Activated T-cell treated with anti-CD3 and anti-CD28 coated beads, Interleukin-2, amount 50 U/mL, for 24 hours (primary cell): ENCODE results near the gene RER1.

Experiments
- DNase-seq: peaks from one replicate; pipeline ENCODE4 v3.0.0-alpha.2; 2020
- H3K27ac Mint-ChIP-seq: 2 replicates; pipeline ENCODE4 v1.8.0; 2020; ENCODE audit warnings: mild to moderate bottlenecking, mixed read lengths
- H3K27me3 Mint-ChIP-seq: 2 replicates; pipeline ENCODE4 v1.8.0; 2020; ENCODE audit warnings: mixed read lengths
- H3K36me3 Mint-ChIP-seq: 2 replicates; pipeline ENCODE4 v1.8.0; 2020; ENCODE audit warnings: low read depth, mixed read lengths
- H3K4me1 Mint-ChIP-seq: 2 replicates; pipeline ENCODE4 v1.8.0; 2020; ENCODE audit warnings: low read depth, mixed read lengths
- H3K4me3 Mint-ChIP-seq: 2 replicates; pipeline ENCODE4 v1.8.0; 2020; ENCODE audit warnings: mild to moderate bottlenecking, moderate library complexity, mixed read lengths
- H3K9me3 Mint-ChIP-seq: 2 replicates; pipeline ENCODE4 v1.8.0; 2020; ENCODE audit warnings: mixed read lengths

Gene RER1

DNA sequence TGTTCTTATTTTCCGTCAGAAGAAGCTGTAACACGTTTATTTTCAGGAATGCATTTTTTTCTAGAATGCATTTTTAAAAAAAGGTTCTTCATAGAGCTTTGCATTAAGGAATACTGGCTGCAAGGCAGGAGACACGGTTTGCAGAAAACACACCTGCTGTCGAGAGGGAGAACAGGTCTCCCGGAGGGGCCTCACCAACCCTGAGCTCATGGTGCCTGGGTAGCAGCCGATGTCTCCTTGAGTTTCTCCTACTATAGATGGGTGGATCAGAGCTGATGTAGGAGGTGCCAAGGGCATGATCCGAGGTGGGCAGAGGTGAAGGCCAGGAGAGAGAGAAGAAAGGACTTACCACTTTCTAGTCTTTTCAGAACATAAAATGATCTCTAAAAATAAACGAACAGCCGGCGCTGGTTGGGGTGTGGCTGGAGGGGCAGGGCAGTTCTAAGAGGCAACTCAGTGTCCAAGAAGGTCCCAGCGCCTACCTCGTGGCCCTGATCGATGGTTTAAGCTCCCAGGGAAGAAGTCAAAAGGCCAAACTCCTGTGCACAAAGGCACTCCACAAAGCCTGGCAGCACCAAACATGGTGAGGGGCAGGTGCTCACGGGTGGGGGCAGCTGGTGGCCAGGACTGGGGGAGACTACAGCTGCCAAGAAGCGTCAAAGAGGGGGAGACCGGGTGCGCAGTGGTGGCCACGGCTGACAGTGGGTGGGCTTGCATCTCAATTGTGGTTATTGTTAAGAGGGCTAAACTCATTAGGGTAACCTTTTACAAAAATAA is 12.5 kb upstream of the RER1 start:
- Mint-ChIP-seq H3K9me3 (no peaks in the 10 kb centered on the region), H3K27me3 (no peaks in the 10 kb centered on the region), H3K36me3 (no peaks in the 10 kb centered on the region), H3K4me1 (peaks cover 3% of the 10 kb centered on the region), H3K27ac (no peak overlapping the region), H3K4me3 (no peak overlapping the region)
- DNase-seq, result no peak

DNA sequence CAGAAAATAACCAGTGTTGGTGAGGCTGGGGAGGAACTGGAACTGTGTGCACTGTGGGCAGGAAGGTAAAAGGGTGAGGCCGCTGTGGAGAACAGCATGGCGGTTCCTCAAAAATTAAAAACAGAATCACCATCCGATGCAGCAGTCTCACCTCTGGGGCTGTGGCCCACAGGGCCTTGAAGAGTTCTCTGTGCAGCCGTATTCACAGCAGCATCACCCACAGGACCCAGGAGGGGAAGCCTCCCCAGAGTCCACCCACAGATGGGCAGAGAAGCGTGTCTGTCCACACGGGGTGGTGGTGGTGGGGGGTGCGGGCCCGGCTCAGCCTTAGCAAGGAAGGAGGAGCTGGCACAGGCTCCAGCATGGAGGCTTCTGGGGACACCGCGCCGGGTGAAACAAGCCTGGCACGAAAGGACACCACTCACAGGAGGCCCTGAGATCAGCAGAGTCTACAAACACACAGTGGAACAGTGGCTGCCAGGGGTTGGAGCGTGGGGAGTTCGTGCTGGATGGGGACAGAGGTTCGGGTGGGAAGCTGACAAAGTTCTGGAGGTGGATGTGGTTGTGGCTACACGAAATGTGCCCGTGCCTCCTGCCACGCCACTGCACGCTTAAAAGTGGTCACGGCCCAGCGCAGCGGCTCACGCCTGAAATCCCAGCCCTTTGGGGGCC is 11.8 kb upstream of the RER1 start:
- no peaks in the 10 kb centered on the region for H3K36me3 Mint-ChIP-seq
- no peak for DNase-seq
- no peak overlapping the region for H3K27ac Mint-ChIP-seq
- no peaks in the 10 kb centered on the region for H3K27me3 Mint-ChIP-seq
- no peak overlapping the region for H3K4me3 Mint-ChIP-seq
- H3K9me3 Mint-ChIP-seq, result no peaks in the 10 kb centered on the region
- peaks cover 3% of the 10 kb centered on the region for H3K4me1 Mint-ChIP-seq

DNA sequence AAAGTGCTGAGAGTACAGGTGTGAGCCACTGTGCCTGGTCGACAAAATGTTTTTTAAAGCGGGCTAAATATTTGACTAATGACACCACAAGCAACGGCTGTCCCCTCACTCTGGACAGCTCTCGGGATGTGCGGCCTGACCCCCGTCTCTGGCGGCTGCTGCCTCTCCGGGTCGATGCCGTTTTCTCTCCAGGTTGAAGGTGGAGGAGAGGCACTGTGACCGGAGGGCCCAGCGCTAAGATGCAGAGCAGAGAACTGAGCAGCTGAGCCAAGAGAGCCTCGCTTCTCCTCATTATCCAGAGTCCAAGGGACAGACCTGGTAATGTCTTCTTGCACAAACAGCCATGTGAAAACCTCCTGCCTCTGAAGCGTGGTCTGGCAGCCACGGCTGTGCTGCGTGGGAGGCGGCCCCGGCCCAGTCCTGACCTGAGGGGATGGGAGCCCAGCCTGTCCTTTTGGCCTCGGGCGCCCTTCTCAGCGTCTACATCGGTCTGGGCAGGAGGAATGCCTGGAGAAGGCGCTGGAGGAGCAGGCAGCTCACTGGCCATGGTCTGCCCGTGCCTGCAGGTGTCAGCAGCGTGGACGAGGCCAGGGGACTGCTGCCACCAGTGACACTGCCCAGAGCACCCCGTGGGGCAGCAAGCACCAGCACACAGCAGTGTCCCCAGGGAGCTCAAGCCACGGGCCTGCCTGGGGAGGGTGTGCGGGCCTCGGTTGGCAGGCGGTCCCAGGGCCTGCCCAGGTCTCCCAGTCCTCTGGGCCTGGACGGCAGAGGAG is 10.6 kb upstream of the RER1 start:
- Mint-ChIP-seq H3K27ac (no peak overlapping the region), H3K27me3 (no peaks in the 10 kb centered on the region), H3K4me1 (peaks cover 3% of the 10 kb centered on the region), H3K4me3 (no peak overlapping the region), H3K9me3 (no peaks in the 10 kb centered on the region), H3K36me3 (peaks cover 4% of the 10 kb centered on the region)
- no peak for DNase-seq

DNA sequence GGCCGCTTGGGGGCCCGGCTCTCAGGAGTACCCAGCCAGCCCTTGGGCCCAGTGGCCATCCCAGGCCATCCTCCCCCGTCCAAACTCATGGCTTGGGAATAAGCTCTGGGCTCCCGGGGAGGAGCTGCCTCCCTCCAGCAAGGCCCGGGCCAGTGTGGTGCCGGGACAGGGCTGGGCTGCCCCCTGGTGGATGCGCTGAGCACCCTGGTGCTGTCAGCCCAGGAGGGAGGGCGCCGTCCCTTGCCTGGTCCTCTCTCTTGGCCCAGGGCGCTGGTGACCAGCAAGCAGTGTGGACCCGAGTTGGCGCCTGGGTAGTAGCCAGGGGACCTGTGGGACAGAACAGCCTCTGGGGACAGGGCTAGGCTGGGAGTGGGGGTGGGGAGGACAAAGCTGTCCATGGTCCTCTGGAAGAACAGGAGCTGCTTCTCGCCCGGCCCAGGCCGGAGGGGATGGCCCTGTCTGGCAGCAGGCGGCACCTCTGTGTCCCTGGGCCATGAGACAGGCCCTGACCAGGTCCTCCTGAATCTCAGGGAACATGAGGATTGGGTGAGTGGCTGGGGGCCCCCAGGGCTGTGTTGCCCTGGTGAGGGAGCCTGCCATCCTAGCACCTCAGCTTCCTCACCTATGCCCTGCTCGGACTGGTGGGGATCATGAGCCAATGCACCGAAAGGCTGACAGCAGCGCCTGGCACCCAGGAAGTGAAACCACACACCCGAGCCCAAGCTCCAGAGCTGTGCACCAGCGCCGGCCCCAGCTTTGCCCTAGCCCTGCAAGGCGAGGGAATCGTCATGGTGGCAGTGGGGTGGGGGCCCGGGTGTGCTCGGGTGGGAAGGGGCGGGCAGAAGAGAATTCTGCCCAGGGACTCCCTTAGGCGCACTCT is 9.7 kb upstream of the RER1 start:
- H3K27ac Mint-ChIP-seq, result peak overlapping the region; percentile 40
- no peaks in the 10 kb centered on the region for H3K27me3 Mint-ChIP-seq
- peak; percentile 87 for DNase-seq
- H3K4me1 Mint-ChIP-seq, result peaks cover 3% of the 10 kb centered on the region
- no peaks in the 10 kb centered on the region for H3K9me3 Mint-ChIP-seq
- H3K4me3 Mint-ChIP-seq, result no peak overlapping the region
- peaks cover 11% of the 10 kb centered on the region for H3K36me3 Mint-ChIP-seq

DNA sequence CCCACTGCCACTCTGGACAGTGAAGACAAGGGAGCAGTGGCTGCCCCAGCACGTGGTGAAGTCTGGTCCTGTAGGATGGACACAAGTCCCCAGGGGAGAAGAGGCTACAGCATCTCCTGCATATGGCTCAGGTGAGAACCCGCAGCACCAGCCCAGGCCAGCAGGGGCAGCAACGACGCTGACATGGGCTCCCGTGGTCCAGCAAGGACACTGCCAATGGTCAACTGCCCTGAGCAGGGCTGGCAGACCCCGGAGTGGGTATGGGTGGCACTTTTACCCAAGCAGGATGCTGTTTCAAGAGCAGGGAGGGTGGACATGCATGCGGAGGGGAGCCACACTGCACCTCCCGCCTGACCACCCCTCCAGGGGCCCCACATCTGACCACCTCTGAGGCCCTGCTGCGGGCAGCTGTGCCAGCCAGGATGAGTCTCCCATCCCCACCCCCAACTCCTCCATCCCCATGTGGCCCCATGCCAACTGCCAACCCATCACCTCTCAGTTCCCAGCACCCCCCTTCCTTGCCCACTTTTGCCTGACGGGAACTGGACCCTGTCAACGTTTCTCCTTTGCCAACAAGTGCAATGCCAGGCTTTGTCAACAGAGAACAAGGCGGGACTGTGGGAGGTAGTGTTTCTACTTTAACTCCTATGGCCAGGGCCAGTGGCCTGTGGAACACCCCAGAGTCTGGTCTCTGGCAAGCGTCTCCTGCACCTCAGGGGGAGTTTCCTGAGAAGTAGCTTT is 8.8 kb upstream of the RER1 start:
- peaks cover 16% of the 10 kb centered on the region for H3K36me3 Mint-ChIP-seq
- no peak overlapping the region for H3K4me3 Mint-ChIP-seq
- H3K4me1 Mint-ChIP-seq, result peaks cover 3% of the 10 kb centered on the region
- H3K27ac Mint-ChIP-seq, result no peak overlapping the region
- H3K9me3 Mint-ChIP-seq, result no peaks in the 10 kb centered on the region
- H3K27me3 Mint-ChIP-seq, result no peaks in the 10 kb centered on the region
- DNase-seq, result peak; percentile 50

DNA sequence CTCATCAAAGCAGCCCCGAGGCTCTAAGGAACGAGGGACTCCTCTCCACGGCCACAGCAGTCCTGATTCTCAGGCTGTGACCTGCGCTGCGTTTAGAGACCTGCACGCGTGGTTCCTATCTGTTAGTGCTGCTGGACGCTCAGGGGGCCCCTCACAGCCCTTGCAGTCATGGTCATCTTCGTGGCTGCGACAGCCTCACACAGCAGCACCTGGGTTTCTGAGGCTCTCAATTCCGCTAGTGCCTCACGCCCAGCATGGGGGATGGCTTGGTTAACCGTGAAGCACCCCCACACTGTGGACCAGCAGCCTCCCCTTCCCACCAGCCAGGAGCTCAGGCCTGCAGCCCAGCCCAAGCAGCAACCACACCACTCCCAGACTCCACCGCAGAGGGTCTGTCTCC is 8.1 kb upstream of the RER1 start:
- H3K27me3 Mint-ChIP-seq, result no peaks in the 10 kb centered on the region
- no peak for DNase-seq
- peaks cover 24% of the 10 kb centered on the region for H3K36me3 Mint-ChIP-seq
- H3K27ac Mint-ChIP-seq, result no peak overlapping the region
- no peak overlapping the region for H3K4me3 Mint-ChIP-seq
- no peaks in the 10 kb centered on the region for H3K9me3 Mint-ChIP-seq
- peaks cover 3% of the 10 kb centered on the region for H3K4me1 Mint-ChIP-seq

DNA sequence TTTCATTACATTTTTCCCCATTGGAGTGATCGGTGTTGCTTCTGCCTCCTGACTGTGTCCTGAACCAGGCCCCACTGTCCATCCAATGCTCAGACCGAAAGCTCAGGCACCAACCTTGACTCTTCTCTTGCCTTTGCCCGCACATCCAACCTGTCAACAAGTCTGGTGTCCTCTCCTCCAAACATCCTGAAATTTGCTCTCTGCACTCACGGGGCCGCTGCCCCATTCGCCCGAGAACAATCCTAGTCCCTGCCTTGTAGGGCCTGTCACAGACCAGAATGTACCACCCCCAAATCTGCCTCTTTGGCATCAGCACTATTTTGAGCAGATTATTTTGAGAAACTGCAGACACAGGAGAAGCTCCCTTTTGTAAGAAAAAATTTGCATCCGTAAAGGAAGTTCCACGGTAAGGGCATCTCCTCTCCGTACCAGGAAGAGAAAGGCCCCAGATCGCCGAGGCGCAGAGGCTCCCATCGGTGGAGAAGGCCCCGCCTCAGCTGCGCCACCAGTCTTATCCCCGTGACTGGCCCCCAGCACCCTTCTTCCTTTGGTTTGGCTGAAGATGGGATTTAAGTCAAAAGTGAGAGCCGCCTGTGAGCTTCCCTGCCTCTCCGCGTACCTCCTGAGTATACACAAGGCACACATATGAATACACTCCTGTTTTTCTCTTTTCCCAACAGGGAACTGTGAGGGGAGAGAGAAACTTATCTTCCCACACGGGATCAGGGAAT is 7.3 kb upstream of the RER1 start:
- H3K4me1 Mint-ChIP-seq, result peaks cover 3% of the 10 kb centered on the region
- no peaks in the 10 kb centered on the region for H3K27me3 Mint-ChIP-seq
- H3K27ac Mint-ChIP-seq, result no peak overlapping the region
- no peak for DNase-seq
- H3K4me3 Mint-ChIP-seq, result no peak overlapping the region
- H3K9me3 Mint-ChIP-seq, result no peaks in the 10 kb centered on the region
- H3K36me3 Mint-ChIP-seq, result peaks cover 24% of the 10 kb centered on the region

DNA sequence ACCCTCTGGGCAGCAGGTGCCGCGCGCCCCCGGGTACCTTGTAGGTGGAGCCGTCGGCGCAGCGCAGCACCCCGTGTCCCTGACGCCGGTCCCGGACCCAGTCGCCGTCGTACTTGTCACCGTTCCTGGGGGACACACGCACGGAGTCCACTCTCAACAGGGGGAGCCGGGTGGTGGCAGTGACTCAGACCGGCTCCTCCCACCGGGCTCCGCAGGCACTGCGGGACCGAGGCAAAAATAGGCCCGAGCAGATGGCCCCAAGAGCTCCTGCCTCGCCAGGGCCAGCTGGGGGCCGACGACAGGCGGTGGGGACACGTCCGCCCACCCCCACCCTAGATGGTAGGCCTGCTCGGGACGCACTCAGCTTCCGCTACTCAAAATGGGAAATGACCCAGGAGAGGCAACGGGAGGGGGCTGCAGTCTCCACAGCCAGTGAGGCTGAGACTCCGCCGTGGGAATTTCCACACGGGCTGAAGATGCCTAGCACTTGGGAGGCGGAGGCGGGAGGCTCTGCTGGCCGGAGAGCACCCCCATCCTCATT is 6.6 kb upstream of the RER1 start:
- Mint-ChIP-seq H3K4me3 (no peak overlapping the region), H3K4me1 (peaks cover 6% of the 10 kb centered on the region), H3K36me3 (peaks cover 24% of the 10 kb centered on the region), H3K27me3 (no peaks in the 10 kb centered on the region), H3K9me3 (no peaks in the 10 kb centered on the region), H3K27ac (no peak overlapping the region)
- DNase-seq, result no peak

DNA sequence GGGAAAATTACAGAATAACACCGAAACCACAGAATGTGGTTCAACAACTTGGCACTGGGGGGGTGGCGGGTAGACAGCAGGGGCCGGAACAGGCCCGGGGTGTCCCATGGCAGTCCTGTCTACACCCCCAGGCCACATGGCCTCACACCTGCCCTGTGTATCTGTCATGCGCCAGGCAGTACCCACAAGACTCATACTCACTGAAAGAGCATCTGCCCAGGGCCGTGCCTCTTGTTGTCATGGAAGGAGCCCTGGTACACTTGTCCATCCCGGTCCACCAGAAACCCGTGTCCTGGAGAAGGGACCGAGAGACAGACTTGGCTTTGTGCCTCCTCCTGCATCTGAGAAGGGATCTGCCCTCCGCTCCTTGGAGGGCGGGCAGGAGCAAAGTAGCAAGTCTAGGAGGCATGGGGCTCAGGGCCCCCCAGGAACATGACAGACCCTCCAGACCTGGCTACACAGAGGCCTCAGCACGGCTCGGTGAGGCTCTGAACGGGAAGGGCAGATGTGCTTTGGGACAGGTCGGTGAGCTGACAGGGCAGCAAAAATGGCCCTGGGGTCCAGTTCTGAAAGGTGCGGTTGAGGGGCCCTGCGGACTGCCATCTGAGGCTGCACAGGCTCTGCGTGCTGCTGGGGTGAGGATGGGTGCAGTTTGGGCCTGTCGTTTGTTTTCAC is 5.9 kb upstream of the RER1 start:
- peaks cover 25% of the 10 kb centered on the region for H3K36me3 Mint-ChIP-seq
- no peak overlapping the region for H3K4me3 Mint-ChIP-seq
- no peaks in the 10 kb centered on the region for H3K27me3 Mint-ChIP-seq
- no peak overlapping the region for H3K27ac Mint-ChIP-seq
- peaks cover 12% of the 10 kb centered on the region for H3K4me1 Mint-ChIP-seq
- DNase-seq, result no peak
- no peaks in the 10 kb centered on the region for H3K9me3 Mint-ChIP-seq

DNA sequence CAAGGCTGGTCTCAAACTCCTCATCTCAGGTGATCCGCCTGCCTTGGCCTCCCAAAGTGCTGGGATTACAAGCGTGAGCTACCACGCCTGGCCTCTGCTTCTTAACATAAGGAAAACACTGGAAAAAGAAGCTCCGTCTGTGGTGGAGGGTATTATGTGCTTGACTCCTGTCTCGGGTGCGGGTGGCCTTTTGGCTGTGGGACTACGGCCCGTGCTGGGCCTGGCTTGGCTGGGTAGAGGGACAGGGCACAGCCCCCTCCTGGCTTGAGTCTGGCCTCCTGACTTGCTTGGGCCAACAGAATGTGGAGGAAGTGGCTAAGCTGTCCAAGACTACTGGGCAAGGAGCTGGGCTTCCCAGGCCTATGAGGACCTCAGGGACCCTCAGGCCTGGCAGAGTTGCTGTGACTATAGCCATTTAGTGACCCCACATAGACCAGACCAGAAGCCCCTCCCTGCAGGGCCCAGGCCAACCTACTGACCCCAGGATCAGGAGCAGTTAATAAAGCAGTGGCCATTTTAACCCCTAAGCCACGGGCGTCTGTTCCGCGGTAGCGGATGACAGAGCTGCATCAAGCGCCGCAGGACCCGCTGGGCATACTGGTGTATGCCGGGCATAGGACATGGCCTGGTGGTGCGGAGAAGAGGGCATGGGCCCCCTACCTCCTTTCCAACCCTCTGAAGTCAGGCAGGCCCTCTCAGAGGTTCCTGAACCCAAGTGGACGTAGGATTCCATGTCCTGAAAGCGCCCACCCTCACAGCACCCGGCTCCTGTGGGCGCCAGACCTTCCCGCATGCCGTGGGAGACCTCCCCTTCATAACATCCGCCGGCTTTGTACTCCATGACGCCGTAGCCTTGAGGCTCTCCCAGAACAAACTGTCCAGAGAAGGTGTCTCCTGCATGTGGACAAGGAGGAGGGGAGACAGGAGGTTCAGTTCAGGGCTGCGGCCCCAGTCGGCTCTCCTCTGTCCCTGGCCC is 4.7 kb upstream of the RER1 start:
- no peak overlapping the region for H3K4me3 Mint-ChIP-seq
- H3K4me1 Mint-ChIP-seq, result peaks cover 10% of the 10 kb centered on the region
- no peak overlapping the region for H3K27ac Mint-ChIP-seq
- H3K36me3 Mint-ChIP-seq, result peaks cover 27% of the 10 kb centered on the region
- H3K9me3 Mint-ChIP-seq, result no peaks in the 10 kb centered on the region
- DNase-seq, result no peak
- no peaks in the 10 kb centered on the region for H3K27me3 Mint-ChIP-seq

DNA sequence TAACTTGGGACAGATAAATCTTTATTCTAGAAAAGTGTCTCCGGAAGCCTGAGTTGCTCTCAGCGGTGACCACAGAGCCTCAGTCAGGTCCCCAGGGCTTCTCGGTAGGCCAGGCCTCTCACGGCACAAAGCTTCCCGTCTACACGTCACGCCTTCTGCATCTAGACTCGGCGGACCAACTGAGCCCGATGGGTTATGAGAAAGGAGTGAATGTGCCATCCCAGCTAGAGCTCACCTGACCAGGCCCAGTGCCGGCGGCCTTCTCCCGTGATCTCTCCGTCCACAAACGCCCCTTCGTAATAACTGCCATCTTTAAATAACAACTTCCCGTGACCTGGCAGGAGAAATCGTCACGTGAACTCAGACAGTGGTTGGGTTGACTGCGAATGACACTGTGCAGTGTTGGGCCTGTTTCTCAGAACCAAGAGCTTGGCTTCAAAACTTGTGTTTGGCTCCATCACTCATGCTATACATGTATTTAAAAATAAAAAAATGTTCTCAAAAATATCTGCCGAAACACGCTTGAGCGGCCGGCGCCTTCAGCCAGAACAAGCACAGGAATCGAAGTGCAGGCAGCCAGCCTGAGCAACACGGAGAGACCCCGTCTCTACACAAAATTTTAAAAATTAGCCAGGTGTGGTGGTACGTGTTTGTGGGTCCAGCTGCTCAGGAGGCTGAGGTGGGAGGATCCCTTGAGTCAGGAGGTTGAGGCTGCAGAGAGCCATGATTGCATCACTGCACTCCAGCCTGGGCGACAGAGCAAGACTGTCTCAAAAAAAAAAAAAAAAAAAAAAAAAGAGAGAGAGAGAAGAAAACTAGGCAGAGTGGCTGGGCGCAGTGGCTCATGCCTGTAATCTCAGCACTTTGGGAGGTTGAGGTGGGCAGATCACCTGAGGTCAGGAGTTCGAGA is 3.4 kb upstream of the RER1 start:
- Mint-ChIP-seq H3K27ac (no peak overlapping the region), H3K36me3 (peaks cover 38% of the 10 kb centered on the region), H3K4me1 (peaks cover 19% of the 10 kb centered on the region), H3K9me3 (no peaks in the 10 kb centered on the region), H3K4me3 (no peak overlapping the region), H3K27me3 (no peaks in the 10 kb centered on the region)
- no peak for DNase-seq
